ENCODE data around the gene LRRN4.
A peak's percentile ranks its signal among the peaks of the same experiment; 100 is the strongest.

Gene LRRN4

GRCh38 chr20:6030453-6031080, 23.3 kb downstream of the LRRN4 start:
- DNase-seq = no peak

GRCh38 chr20:6029538-6029937, 24.3 kb downstream of the LRRN4 start:
- no peak for DNase-seq

- DNase-seq = no peak
These were observed 25.0 kb downstream of the LRRN4 start for GRCh38 chr20:6028818-6029217.

- no peak for DNase-seq
These were observed 27.8 kb downstream of the LRRN4 start for GRCh38 chr20:6026051-6026450.

GRCh38 chr20:6024768-6025167, 29.1 kb downstream of the LRRN4 start:
- no peak for DNase-seq

- DNase-seq = no peak
These were observed 36.0 kb downstream of the LRRN4 start for GRCh38 chr20:6017880-6018279.

- DNase-seq = no peak
These were observed 36.4 kb downstream of the LRRN4 start for GRCh38 chr20:6017467-6017866.

- DNase-seq = no peak
These were observed 38.9 kb downstream of the LRRN4 start for GRCh38 chr20:6014957-6015356.

- DNase-seq = no peak
These were observed 39.8 kb downstream of the LRRN4 start for GRCh38 chr20:6014017-6014416.

- no peak for DNase-seq
These were observed 41.7 kb downstream of the LRRN4 start for GRCh38 chr20:6012179-6012578.

GRCh38 chr20:6008254-6008653, 45.6 kb downstream of the LRRN4 start:
- peak; percentile 51 for DNase-seq

GRCh38 chr20:6007529-6008103, 46.2 kb downstream of the LRRN4 start:
- DNase-seq = no peak

GRCh38 chr20:6007094-6007528, 46.7 kb downstream of the LRRN4 start:
- no peak for DNase-seq

- DNase-seq = no peak
These were observed 47.3 kb downstream of the LRRN4 start for GRCh38 chr20:6006603-6006949.

GRCh38 chr20:6000871-6001270, 53.0 kb downstream of the LRRN4 start:
- DNase-seq = no peak

- DNase-seq = no peak
These were observed 54.1 kb downstream of the LRRN4 start for GRCh38 chr20:5999783-6000182.

GRCh38 chr20:5996765-5997164, 57.1 kb downstream of the LRRN4 start:
- no peak for DNase-seq

- peak; percentile 15 for DNase-seq
These were observed 62.0 kb downstream of the LRRN4 start for GRCh38 chr20:5991623-5992441.

GRCh38 chr20:5990946-5991345, 62.9 kb downstream of the LRRN4 start:
- DNase-seq = no peak
